ENCODE results near the gene INSRR.

Gene INSRR

DNA sequence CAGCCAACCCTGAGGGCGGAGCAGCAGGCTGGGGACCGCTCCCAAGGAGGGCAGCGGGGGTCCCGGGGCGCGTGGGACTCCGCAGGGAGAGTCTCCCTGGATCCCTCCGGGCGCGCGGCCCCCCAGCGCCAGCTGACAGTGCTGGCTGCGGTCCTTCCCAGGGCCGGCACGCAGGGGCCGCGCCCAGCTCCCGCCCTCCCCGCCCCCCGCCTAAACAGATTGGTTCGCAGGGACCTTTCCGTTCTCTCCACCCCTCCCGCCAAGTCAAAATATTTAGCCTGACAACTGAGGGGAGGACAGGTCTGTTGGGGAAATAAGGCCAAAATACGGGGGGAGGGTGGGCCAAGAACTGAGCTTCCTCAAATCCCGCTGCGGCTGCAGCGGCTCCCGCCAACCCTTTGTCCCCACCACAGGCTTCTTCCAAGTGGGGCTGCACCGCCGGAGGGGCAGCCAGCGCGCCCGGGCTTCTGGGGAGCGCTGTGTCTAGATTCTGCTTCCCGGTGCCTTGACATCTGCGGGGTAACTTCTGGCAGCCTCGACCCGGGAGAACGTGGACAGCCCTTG lies at the start of gene INSRR:
Gene INSRR, minus strand, starts transcription at position 159 of the 564 bp plus-strand sequence. CDS start 496 bp downstream, outside the sequence.
- DNase-seq (ENCODE audit: low read depth) = peak; percentile 61
- TF ChIP-seq MYC (IDR thresholded peaks at IDR 0.05; ENCODE audit: low read depth, low read length) (no peak), POLR2A (IDR thresholded peaks at IDR 0.05; ENCODE audit: extremely low read depth, insufficient read length) (no peak), CTCF (IDR thresholded peaks at IDR 0.05; ENCODE audit: low read depth, low read length) (no peak)
- TF ChIP-seq, protein P1, sequence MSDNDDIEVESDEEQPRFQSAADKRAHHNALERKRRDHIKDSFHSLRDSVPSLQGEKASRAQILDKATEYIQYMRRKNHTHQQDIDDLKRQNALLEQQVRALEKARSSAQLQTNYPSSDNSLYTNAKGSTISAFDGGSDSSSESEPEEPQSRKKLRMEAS (IDR thresholded peaks at IDR 0.05; ENCODE audit: low read depth, low read length) = no peak
- H3K4me3 ChIP-seq (ENCODE audit: low read depth, low read length) = no peak within 1 kb of the TSS

DNA sequence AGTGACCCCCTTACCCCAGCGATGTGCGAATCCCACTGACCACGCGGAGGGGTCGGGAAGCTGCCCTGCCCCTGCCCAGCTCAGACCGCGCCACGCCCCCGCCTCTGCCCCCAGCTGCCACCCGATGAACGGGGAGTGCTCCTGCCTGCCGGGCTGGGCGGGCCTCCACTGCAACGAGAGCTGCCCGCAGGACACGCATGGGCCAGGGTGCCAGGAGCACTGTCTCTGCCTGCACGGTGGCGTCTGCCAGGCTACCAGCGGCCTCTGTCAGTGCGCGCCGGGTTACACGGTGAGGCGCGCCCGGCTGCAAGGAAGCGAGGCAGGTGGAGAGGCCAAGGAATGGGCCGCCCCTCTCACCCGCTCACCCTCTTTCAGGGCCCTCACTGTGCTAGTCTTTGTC lies 49.6 kb upstream of the INSRR start:
- no peak for DNase-seq (ENCODE audit: low read depth)
- TF ChIP-seq POLR2A (IDR thresholded peaks at IDR 0.05; ENCODE audit: extremely low read depth, insufficient read length) (no peak), CTCF (IDR thresholded peaks at IDR 0.05; ENCODE audit: low read depth, low read length) (no peak), MYC (IDR thresholded peaks at IDR 0.05; ENCODE audit: low read depth, low read length) (no peak)
- TF ChIP-seq, protein P1 (IDR thresholded peaks at IDR 0.05; ENCODE audit: low read depth, low read length) = no peak
- H3K4me3 ChIP-seq (ENCODE audit: low read depth, low read length) = no peak overlapping the region

DNA sequence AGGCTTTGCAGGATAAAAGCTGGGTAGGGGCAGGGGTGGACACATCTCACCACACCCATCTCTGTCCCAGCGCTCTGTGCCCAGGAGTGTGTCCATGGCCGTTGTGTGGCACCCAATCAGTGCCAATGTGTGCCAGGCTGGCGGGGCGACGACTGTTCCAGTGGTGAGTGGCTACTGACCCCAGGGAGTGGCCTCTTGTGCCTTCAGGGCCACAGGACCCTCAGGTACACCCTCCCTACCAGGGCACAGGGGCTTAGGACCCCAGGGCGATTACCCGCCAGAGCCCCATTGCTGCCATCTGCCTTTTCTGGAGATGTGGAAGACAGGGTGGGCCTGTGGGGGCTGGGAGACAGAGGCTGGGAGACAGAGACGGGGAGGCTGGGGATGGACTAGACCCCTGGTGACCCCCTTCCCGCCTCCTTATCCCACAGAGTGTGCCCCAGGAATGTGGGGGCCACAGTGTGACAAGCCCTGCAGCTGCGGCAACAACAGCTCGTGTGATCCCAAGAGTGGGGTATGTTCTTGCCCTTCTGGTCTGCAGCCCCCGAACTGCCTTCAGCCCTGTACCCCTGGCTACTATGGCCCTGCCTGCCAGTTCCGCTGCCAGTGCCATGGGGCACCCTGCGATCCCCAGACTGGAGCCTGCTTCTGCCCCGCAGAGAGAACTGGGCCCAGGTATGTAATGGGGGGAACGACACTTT lies 47.4 kb upstream of the INSRR start:
- DNase-seq (ENCODE audit: low read depth) = no peak
- no peak overlapping the region for H3K4me3 ChIP-seq (ENCODE audit: low read depth, low read length)
- TF ChIP-seq CTCF (IDR thresholded peaks at IDR 0.05; ENCODE audit: low read depth, low read length) (no peak), MYC (IDR thresholded peaks at IDR 0.05; ENCODE audit: low read depth, low read length) (no peak), POLR2A (IDR thresholded peaks at IDR 0.05; ENCODE audit: extremely low read depth, insufficient read length) (no peak)
- TF ChIP-seq, protein P1 (IDR thresholded peaks at IDR 0.05; ENCODE audit: low read depth, low read length) = no peak

DNA sequence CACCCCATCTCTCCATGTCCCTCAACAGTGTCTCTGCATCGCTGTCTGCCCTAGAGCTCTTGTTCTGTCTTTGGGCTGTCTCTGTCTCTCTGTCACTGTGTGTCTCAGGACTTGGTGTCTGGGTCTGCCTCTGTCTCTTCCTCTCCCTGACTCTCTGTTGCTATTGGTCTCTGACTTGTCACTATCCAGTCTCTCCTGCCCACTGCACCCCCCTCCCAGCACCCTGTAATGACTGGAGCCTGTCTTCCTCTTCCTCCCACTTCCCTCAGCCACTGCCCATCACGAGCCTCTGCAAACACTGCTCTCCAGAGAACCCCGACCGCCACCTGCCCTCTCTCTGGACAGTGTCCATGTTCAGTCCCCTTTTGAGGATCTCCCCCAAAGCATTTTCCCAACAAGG lies 46.7 kb upstream of the INSRR start:
- no peak for DNase-seq (ENCODE audit: low read depth)
- no peak for TF ChIP-seq CTCF (IDR thresholded peaks at IDR 0.05; ENCODE audit: low read depth, low read length)
- TF ChIP-seq, protein P1 (IDR thresholded peaks at IDR 0.05; ENCODE audit: low read depth, low read length) = no peak
- TF ChIP-seq POLR2A (IDR thresholded peaks at IDR 0.05; ENCODE audit: extremely low read depth, insufficient read length) = no peak
- TF ChIP-seq MYC (IDR thresholded peaks at IDR 0.05; ENCODE audit: low read depth, low read length) = no peak
- no peak overlapping the region for H3K4me3 ChIP-seq (ENCODE audit: low read depth, low read length)

GRCh38 chr1:156905176-156905575 lies 46.3 kb upstream of the INSRR start:
- no peak for TF ChIP-seq MYC (IDR thresholded peaks at IDR 0.05; ENCODE audit: low read depth, low read length)
- TF ChIP-seq POLR2A (IDR thresholded peaks at IDR 0.05; ENCODE audit: extremely low read depth, insufficient read length) = no peak
- TF ChIP-seq CTCF (IDR thresholded peaks at IDR 0.05; ENCODE audit: low read depth, low read length) = no peak
- TF ChIP-seq, protein P1 (IDR thresholded peaks at IDR 0.05; ENCODE audit: low read depth, low read length) = no peak
- no peak overlapping the region for H3K4me3 ChIP-seq (ENCODE audit: low read depth, low read length)
- no peak for DNase-seq (ENCODE audit: low read depth)
